HEK293 (cell line): ENCODE measurements around the gene DAGLA.

Source experiments
- CTCF ChIA-PET: fragments of 350-600 bp; formaldehyde crosslinking; extraction: SDS; loops from one replicate; lab custom pipeline; 2021; ENCODE audit warnings: antibody characterized with exemption; lab: Yijun Ruan, JAX
- POLR2A ChIA-PET: fragments of 300-600 bp; formaldehyde crosslinking; extraction: SDS; loops from one replicate; lab custom pipeline; 2020; ENCODE audit warnings: antibody characterized with exemption, inconsistent platforms; lab: Yijun Ruan, JAX
- H3K27ac ChIP-seq: fragments of 200-500 bp; sonication (Bioruptor generic); 2 replicates; pipeline ENCODE4 v1.5.1; 2014; ENCODE audit warnings: low read depth, low read length, control low read depth, inconsistent platforms; ENCODE audit errors: extremely low read depth
- H3K36me3 ChIP-seq, 2 experiments: fragments of 200-500 bp in 1 of 2; sonication (Bioruptor generic) in 1 of 2; 1 replicate in 1 of 2; 2 replicates in 1 of 2; pipeline ENCODE4 v1.5.1; 2014 to 2017; ENCODE audit warnings: inconsistent platforms in 2 of 2, low read length in 2 of 2; ENCODE audit not compliant: control insufficient read depth in 2 of 2, insufficient read depth in 1 of 2
- H3K4me1 ChIP-seq: fragments of 200-500 bp; sonication (Bioruptor generic); 2 replicates; pipeline ENCODE4 v1.5.1; 2014; ENCODE audit warnings: mild to moderate bottlenecking, low read length, inconsistent platforms; ENCODE audit not compliant: control insufficient read depth, insufficient read depth
- H3K4me3 ChIP-seq: 2 replicates; pipeline ENCODE4 v1.5.1; 2011; ENCODE audit warnings: low read depth, mild to moderate bottlenecking, control low read depth, low read length, moderate library complexity
- H3K9me3 ChIP-seq: fragments of 200-500 bp; sonication (Bioruptor generic); 2 replicates; pipeline ENCODE4 v1.5.1; 2014; ENCODE audit warnings: low read depth, low read length, inconsistent platforms; ENCODE audit not compliant: control insufficient read depth, insufficient read depth
- GLIS1 ChIP-seq: fragments of 450-650 bp; formaldehyde crosslinking; IDR thresholded peaks from 2 replicates; pipeline ENCODE4 v1.5.1; 2016; ENCODE audit warnings: missing biosample characterization, missing genetic modification characterization
- OSR2 ChIP-seq: fragments of 450-650 bp; formaldehyde crosslinking; IDR thresholded peaks from 2 replicates; pipeline ENCODE4 v1.5.1; 2016; ENCODE audit warnings: missing biosample characterization, missing genetic modification characterization
- ZBTB21 ChIP-seq: fragments of 450-650 bp; formaldehyde crosslinking; IDR thresholded peaks from 2 replicates; pipeline ENCODE4 v1.5.1; 2017; ENCODE audit warnings: missing biosample characterization, missing genetic modification characterization
- ZFHX2 ChIP-seq: fragments of 450-650 bp; formaldehyde crosslinking; conservative IDR thresholded peaks from 2 replicates; pipeline ENCODE4 v1.5.1; 2016; ENCODE audit warnings: missing biosample characterization, missing genetic modification characterization
- ZFP41 ChIP-seq: fragments of 450-650 bp; formaldehyde crosslinking; IDR thresholded peaks from 2 replicates; pipeline ENCODE4 v1.5.1; 2016; ENCODE audit warnings: missing biosample characterization, missing genetic modification characterization, borderline replicate concordance
- ZNF2 ChIP-seq: fragments of 450-650 bp; formaldehyde crosslinking; IDR thresholded peaks from 2 replicates; pipeline ENCODE4 v1.5.1; 2016; ENCODE audit warnings: missing biosample characterization, missing genetic modification characterization
- ZNF354C ChIP-seq: fragments of 450-650 bp; formaldehyde crosslinking; IDR thresholded peaks from 2 replicates; pipeline ENCODE4 v1.5.1; 2016; ENCODE audit warnings: missing biosample characterization, missing genetic modification characterization, low read depth, borderline replicate concordance
- ZNF391 ChIP-seq: fragments of 450-650 bp; formaldehyde crosslinking; IDR thresholded peaks from 2 replicates; pipeline ENCODE4 v1.5.1; 2016; ENCODE audit warnings: low read depth, missing biosample characterization, missing genetic modification characterization, borderline replicate concordance
- ZNF423 ChIP-seq: fragments of 450-650 bp; formaldehyde crosslinking; IDR thresholded peaks from 2 replicates; pipeline ENCODE4 v1.5.1; 2016; ENCODE audit warnings: missing biosample characterization, missing genetic modification characterization
- ZNF596 ChIP-seq: fragments of 450-650 bp; IDR thresholded peaks from 2 replicates; pipeline ENCODE4 v1.5.0; 2018; ENCODE audit warnings: missing biosample characterization, mild to moderate bottlenecking, missing genetic modification characterization, moderate library complexity
- ZNF600 ChIP-seq: fragments of 450-650 bp; formaldehyde crosslinking; IDR thresholded peaks from 2 replicates; pipeline ENCODE4 v1.5.1; 2016; ENCODE audit warnings: missing biosample characterization, missing genetic modification characterization
- ZNF624 ChIP-seq: fragments of 450-650 bp; formaldehyde crosslinking; IDR thresholded peaks from 2 replicates; pipeline ENCODE4 v1.5.1; 2017; ENCODE audit warnings: missing biosample characterization, missing genetic modification characterization
- ZNF785 ChIP-seq: fragments of 450-650 bp; formaldehyde crosslinking; IDR thresholded peaks from 2 replicates; pipeline ENCODE4 v1.5.1; 2016; ENCODE audit warnings: missing biosample characterization, missing genetic modification characterization
- ZNF791 ChIP-seq: fragments of 450-650 bp; formaldehyde crosslinking; IDR thresholded peaks from 2 replicates; pipeline ENCODE4 v1.5.1; 2016; ENCODE audit warnings: missing biosample characterization, missing genetic modification characterization
- TF ChIP-seq, protein P1 (sequence below): fragments of 450-650 bp; formaldehyde crosslinking; IDR thresholded peaks from 2 replicates; pipeline ENCODE4 v1.5.1; 2016; ENCODE audit warnings: missing biosample characterization, missing genetic modification characterization
- TF ChIP-seq, protein P2 (sequence below): fragments of 450-650 bp; formaldehyde crosslinking; IDR thresholded peaks from 2 replicates; pipeline ENCODE4 v1.5.0; 2017; ENCODE audit warnings: missing biosample characterization, missing genetic modification characterization, borderline replicate concordance
- TF ChIP-seq, protein P3 (sequence below): fragments of 450-650 bp; formaldehyde crosslinking; optimal IDR thresholded peaks from 2 replicates; pipeline ENCODE3; 2016; ENCODE audit warnings: missing biosample characterization, mild to moderate bottlenecking, missing genetic modification characterization
- TF ChIP-seq, protein P4 (sequence below): fragments of 450-650 bp; formaldehyde crosslinking; IDR thresholded peaks from 2 replicates; pipeline ENCODE4 v1.5.1; 2016; ENCODE audit warnings: missing biosample characterization, missing genetic modification characterization
- TF ChIP-seq, protein P5 (sequence below): fragments of 450-650 bp; formaldehyde crosslinking; IDR thresholded peaks from 2 replicates; pipeline ENCODE4 v1.5.1; 2017; ENCODE audit warnings: missing biosample characterization, missing genetic modification characterization
- TF ChIP-seq, protein P6 (sequence below): fragments of 450-650 bp; IDR thresholded peaks from 2 replicates; pipeline ENCODE4 v1.5.1; 2018; ENCODE audit warnings: missing biosample characterization, missing genetic modification characterization

DAGLA gene

DNA sequence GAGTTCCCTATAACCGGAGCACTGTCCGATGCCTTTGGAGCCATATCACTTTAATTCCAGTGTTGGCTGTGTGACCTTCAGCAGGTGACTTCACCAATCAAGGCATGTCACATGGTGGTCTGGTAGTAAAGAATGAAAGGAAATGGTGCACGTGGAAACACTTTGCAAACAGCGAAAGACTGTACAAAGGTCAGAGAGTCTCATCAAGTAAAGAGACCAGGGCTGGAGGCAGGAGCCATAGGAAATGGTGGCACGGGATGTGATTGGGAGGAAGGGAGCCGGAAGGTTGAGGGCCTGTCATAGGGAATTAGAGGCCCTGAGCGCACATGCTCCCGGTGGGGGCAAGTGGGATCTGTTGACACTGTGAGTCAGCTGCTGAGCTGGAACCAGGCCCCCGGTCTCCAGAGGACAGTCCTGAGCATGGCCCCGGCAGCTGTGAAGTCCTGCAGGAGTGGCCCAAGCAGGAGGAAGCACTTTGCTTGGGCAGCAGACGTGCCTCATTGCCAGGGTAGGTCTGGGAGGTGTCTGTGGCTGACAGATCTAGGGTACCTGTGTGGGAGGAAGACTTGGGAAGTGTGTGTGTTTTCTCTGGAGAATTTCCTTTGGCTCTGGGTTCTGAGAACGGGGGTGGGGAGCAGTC lies 2.0 kb downstream of the DAGLA start (continued):
- TF ChIP-seq OSR2 (tag by site-specific recombination) (peak; percentile 26; the same call in 1 of the 2 replicates), ZNF354C (no peak), ZFHX2 (tag by site-specific recombination) (peak; percentile 37), GLIS1 (tag by site-specific recombination) (peak; percentile 55), ZNF785 (tag by site-specific recombination) (no peak), ZNF600 (peak; percentile 55)
- TF ChIP-seq, protein P1, sequence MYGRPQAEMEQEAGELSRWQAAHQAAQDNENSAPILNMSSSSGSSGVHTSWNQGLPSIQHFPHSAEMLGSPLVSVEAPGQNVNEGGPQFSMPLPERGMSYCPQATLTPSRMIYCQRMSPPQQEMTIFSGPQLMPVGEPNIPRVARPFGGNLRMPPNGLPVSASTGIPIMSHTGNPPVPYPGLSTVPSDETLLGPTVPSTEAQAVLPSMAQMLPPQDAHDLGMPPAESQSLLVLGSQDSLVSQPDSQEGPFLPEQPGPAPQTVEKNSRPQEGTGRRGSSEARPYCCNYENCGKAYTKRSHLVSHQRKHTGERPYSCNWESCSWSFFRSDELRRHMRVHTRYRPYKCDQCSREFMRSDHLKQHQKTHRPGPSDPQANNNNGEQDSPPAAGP (tag by site-specific recombination), result peak; percentile 57; the same call in 1 of the 2 replicates
- TF ChIP-seq, protein P2, sequence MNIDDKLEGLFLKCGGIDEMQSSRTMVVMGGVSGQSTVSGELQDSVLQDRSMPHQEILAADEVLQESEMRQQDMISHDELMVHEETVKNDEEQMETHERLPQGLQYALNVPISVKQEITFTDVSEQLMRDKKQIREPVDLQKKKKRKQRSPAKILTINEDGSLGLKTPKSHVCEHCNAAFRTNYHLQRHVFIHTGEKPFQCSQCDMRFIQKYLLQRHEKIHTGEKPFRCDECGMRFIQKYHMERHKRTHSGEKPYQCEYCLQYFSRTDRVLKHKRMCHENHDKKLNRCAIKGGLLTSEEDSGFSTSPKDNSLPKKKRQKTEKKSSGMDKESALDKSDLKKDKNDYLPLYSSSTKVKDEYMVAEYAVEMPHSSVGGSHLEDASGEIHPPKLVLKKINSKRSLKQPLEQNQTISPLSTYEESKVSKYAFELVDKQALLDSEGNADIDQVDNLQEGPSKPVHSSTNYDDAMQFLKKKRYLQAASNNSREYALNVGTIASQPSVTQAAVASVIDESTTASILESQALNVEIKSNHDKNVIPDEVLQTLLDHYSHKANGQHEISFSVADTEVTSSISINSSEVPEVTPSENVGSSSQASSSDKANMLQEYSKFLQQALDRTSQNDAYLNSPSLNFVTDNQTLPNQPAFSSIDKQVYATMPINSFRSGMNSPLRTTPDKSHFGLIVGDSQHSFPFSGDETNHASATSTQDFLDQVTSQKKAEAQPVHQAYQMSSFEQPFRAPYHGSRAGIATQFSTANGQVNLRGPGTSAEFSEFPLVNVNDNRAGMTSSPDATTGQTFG (tag by site-specific recombination), result no peak
- TF ChIP-seq, protein P3, sequence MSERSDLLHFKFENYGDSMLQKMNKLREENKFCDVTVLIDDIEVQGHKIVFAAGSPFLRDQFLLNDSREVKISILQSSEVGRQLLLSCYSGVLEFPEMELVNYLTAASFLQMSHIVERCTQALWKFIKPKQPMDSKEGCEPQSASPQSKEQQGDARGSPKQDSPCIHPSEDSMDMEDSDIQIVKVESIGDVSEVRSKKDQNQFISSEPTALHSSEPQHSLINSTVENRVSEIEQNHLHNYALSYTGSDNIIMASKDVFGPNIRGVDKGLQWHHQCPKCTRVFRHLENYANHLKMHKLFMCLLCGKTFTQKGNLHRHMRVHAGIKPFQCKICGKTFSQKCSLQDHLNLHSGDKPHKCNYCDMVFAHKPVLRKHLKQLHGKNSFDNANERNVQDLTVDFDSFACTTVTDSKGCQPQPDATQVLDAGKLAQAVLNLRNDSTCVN, result peak; percentile 8

DNA sequence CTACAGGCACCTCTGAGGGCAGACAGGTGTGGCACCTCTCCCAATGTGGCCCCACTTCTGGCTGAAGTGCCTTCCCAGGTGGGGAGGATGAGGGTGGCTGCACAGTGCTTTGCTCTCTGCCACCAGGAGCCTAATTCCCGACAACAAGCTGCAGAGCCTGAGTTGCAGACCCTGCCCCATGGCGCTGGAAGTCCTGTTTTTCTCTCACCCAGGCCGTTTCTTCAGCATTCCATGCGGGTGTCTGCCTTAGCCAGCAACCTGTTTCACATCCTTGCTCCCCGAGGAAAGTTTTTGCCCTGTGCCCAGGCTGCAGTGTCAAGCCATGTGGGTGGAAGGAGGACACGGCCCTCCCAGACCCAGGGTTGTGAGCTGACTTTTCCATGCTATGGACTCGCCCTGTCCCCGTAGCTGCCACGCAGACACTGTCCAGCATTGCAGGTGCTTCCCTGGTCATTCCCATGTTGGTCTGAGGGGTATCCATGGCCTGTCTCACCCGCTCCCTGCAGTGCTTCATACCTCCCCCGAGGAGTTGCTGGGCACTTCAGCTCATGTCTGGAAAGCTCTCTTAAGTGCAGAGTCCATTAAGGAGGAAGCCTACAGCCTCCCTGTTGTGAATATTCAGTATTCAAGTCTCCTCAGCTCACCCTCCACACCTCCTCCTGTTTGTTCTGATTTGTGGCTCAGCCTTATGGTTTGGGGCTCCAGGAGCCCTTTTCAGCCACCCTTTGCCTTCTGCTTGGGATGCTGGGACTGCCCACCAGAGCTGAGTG lies 2.9 kb downstream of the DAGLA start:
- H3K9me3 ChIP-seq, result no peaks in the 10 kb centered on the region
- CTCF ChIA-PET, result interaction anchor here (0.6 to 2.0 kb wide), 12 partner anchors 10 to 82 kb away, joined by 3 to 7 read pairs (median 4); no protein-coding TSS in a partner anchor
- H3K27ac ChIP-seq, result no peak overlapping the region
- H3K4me1 ChIP-seq, result peaks cover 3% of the 10 kb centered on the region; the same call in 1 of the 2 replicates
- H3K36me3 ChIP-seq, result no peaks in the 10 kb centered on the region
- TF ChIP-seq ZNF423 (tag by site-specific recombination) (no peak), ZFP41 (no peak), ZNF596 (no peak), ZNF624 (tag by site-specific recombination) (no peak), ZNF2 (no peak), ZNF791 (no peak), ZNF391 (no peak), ZBTB21 (tag by site-specific recombination) (no peak)
- TF ChIP-seq, protein P4, sequence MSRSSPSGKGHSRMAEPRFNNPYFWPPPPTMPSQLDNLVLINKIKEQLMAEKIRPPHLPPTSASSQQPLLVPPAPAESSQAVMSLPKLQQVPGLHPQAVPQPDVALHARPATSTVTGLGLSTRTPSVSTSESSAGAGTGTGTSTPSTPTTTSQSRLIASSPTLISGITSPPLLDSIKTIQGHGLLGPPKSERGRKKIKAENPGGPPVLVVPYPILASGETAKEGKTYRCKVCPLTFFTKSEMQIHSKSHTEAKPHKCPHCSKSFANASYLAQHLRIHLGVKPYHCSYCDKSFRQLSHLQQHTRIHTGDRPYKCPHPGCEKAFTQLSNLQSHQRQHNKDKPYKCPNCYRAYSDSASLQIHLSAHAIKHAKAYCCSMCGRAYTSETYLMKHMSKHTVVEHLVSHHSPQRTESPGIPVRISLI (tag by site-specific recombination), result no peak
- TF ChIP-seq, protein P5, sequence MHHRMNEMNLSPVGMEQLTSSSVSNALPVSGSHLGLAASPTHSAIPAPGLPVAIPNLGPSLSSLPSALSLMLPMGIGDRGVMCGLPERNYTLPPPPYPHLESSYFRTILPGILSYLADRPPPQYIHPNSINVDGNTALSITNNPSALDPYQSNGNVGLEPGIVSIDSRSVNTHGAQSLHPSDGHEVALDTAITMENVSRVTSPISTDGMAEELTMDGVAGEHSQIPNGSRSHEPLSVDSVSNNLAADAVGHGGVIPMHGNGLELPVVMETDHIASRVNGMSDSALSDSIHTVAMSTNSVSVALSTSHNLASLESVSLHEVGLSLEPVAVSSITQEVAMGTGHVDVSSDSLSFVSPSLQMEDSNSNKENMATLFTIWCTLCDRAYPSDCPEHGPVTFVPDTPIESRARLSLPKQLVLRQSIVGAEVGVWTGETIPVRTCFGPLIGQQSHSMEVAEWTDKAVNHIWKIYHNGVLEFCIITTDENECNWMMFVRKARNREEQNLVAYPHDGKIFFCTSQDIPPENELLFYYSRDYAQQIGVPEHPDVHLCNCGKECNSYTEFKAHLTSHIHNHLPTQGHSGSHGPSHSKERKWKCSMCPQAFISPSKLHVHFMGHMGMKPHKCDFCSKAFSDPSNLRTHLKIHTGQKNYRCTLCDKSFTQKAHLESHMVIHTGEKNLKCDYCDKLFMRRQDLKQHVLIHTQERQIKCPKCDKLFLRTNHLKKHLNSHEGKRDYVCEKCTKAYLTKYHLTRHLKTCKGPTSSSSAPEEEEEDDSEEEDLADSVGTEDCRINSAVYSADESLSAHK (tag by site-specific recombination), result no peak
- TF ChIP-seq, protein P6, sequence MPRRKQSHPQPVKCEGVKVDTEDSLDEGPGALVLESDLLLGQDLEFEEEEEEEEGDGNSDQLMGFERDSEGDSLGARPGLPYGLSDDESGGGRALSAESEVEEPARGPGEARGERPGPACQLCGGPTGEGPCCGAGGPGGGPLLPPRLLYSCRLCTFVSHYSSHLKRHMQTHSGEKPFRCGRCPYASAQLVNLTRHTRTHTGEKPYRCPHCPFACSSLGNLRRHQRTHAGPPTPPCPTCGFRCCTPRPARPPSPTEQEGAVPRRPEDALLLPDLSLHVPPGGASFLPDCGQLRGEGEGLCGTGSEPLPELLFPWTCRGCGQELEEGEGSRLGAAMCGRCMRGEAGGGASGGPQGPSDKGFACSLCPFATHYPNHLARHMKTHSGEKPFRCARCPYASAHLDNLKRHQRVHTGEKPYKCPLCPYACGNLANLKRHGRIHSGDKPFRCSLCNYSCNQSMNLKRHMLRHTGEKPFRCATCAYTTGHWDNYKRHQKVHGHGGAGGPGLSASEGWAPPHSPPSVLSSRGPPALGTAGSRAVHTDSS, result no peak
- no peak overlapping the region for H3K4me3 ChIP-seq
- POLR2A ChIA-PET, result interaction anchor here (0.8 to 1.7 kb wide), 2 partner anchors 28 to 36 kb away, joined by 3 to 6 read pairs; no protein-coding TSS in a partner anchor
